Stimulated activated effector memory CD8-positive, alpha-beta T cell treated with anti-CD3 and anti-CD28 coated beads, Interleukin-12 subunit alpha, Interleukin-12 subunit beta, amount 100 ng/mL, for 72 hours (primary cell): ENCODE results near the gene NKIRAS1.
A peak's percentile ranks its signal among the peaks of the same experiment; 100 is the strongest.
"Not testable (repeated sequence)": the region's sequence is repeated elsewhere in the genome, so short reads cannot be mapped to it uniquely, and the experiment has no call there.

ENCODE experiments used
- ATAC-seq: fragments of 150-1000 bp; cut with Tn5 transposase; 2 replicates; pipeline ENCODE4 v1.10.0; 2021
- DNase-seq, 2 donors: peaks; one replicate each; pipeline ENCODE4 v3.0.0; 2021 to 2022; ENCODE audit warnings: low spot score in 2 of 2
- H3K27ac Mint-ChIP-seq: one replicate; pipeline ENCODE4 v1.8.0; 2022; ENCODE audit warnings: mild to moderate bottlenecking, mixed read lengths
- H3K36me3 Mint-ChIP-seq: one replicate; pipeline ENCODE4 v1.8.0; 2022; ENCODE audit warnings: mild to moderate bottlenecking, mixed read lengths
- H3K4me1 Mint-ChIP-seq: one replicate; pipeline ENCODE4 v1.8.0; 2022; ENCODE audit warnings: mixed read lengths
- H3K4me3 Mint-ChIP-seq: one replicate; pipeline ENCODE4 v1.8.0; 2022; ENCODE audit warnings: mild to moderate bottlenecking, mixed read lengths
- H3K9me3 Mint-ChIP-seq: one replicate; pipeline ENCODE4 v1.8.0; 2022; ENCODE audit warnings: mixed read lengths

NKIRAS1 gene

GRCh38 chr3:23874359-23875112 is 42.3 kb downstream of the NKIRAS1 start:
- DNase-seq (no peak), ATAC-seq (no peak)
- Mint-ChIP-seq H3K27ac (no peak overlapping the region), H3K9me3 (no peaks in the 10 kb centered on the region), H3K4me1 (peaks cover 44% of the 10 kb centered on the region), H3K4me3 (no peak overlapping the region), H3K36me3 (peaks cover 1% of the 10 kb centered on the region)

GRCh38 chr3:23873941-23874340 is 42.8 kb downstream of the NKIRAS1 start:
- DNase-seq = no peak
- Mint-ChIP-seq H3K4me1 (peaks cover 38% of the 10 kb centered on the region), H3K27ac (no peak overlapping the region), H3K9me3 (no peaks in the 10 kb centered on the region), H3K4me3 (no peak overlapping the region), H3K36me3 (peaks cover 7% of the 10 kb centered on the region)
- ATAC-seq = no peak

DNA sequence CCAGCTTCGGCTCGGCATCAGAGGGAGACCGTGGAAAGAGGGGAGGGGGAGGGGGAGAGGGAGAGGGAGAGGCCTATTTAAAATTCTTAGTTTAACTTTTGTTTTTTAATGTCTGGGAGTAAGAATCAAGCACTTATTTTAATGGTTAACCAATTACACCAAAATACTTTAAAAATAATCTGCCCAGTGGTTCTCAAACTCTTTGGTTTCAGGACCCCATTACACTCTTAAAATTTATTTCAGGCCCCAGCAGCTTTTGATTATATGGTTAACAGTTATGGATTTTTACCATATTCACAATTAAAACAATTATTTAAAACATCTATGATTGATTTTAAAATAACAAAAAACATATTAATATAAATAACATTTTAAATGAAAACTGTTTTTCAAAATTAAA is 44.5 kb downstream of the NKIRAS1 start:
- ATAC-seq = no peak
- no peaks in the 10 kb centered on the region for H3K9me3 Mint-ChIP-seq
- H3K27ac Mint-ChIP-seq = no peak overlapping the region
- no peak for DNase-seq
- H3K36me3 Mint-ChIP-seq = peaks cover 7% of the 10 kb centered on the region
- no peak overlapping the region for H3K4me3 Mint-ChIP-seq
- peaks cover 32% of the 10 kb centered on the region for H3K4me1 Mint-ChIP-seq

- H3K4me1 Mint-ChIP-seq = peaks cover 24% of the 10 kb centered on the region
- not testable (repeated sequence) for ATAC-seq, H3K36me3 Mint-ChIP-seq, H3K9me3 Mint-ChIP-seq, H3K4me3 Mint-ChIP-seq, H3K27ac Mint-ChIP-seq, DNase-seq
These were observed 45.4 kb downstream of the NKIRAS1 start for GRCh38 chr3:23871361-23871760.

- H3K4me1 Mint-ChIP-seq = peaks cover 26% of the 10 kb centered on the region
- not testable (repeated sequence) for H3K4me3 Mint-ChIP-seq, ATAC-seq, H3K27ac Mint-ChIP-seq, DNase-seq, H3K9me3 Mint-ChIP-seq, H3K36me3 Mint-ChIP-seq
These were observed 46.1 kb downstream of the NKIRAS1 start for GRCh38 chr3:23870663-23871043.

GRCh38 chr3:23869977-23870662 is 46.7 kb downstream of the NKIRAS1 start:
- DNase-seq (no peak), ATAC-seq (no peak)
- peaks cover 7% of the 10 kb centered on the region for H3K36me3 Mint-ChIP-seq
- no peak overlapping the region for H3K27ac Mint-ChIP-seq
- H3K4me1 Mint-ChIP-seq = peaks cover 30% of the 10 kb centered on the region
- H3K9me3 Mint-ChIP-seq = no peaks in the 10 kb centered on the region
- no peak overlapping the region for H3K4me3 Mint-ChIP-seq

DNA sequence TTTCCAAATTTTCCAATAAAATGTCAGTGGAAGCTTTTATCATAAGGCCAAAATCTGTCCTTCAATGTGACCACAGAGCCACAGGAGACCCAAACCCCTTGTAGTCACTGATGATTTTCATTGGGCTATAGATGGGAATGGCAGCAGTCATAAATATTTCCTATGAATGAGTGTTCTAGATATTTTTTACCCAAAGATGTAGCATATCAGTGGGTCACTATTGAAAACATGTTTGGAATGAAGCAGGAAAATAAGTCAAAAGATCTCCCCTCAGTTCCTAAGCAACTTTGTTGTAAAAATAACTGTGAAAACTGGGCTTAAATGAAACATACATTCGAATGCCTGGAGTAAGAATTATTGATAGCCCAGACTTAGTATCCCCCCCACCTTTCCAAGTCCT is 49.0 kb downstream of the NKIRAS1 start:
- Mint-ChIP-seq H3K36me3 (peaks cover 7% of the 10 kb centered on the region), H3K4me3 (no peak overlapping the region), H3K4me1 (peaks cover 34% of the 10 kb centered on the region), H3K9me3 (no peaks in the 10 kb centered on the region), H3K27ac (peak overlapping the region; percentile 21)
- ATAC-seq (no peak), DNase-seq (no peak)

DNA sequence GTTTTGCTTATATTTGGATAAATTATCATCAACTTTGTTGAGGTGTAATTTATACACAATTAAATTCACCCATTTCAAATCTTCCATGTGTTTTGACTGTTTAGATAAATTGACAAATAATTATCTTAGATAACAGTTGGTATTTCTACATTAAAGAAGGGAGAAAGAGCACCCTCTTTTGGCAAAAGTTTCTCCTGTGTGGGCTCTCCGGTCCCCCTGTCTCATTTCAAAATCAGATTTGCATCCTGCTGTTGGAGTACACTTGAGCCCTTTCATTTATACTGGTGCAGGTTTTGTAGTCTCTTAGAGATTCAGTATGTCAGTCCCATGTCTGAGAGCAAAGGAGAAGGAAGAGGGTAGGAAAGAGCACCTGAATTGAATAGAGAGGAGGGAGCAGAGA is 49.4 kb downstream of the NKIRAS1 start:
- peaks cover 7% of the 10 kb centered on the region for H3K36me3 Mint-ChIP-seq
- no peak for DNase-seq
- H3K4me1 Mint-ChIP-seq = peaks cover 34% of the 10 kb centered on the region
- H3K9me3 Mint-ChIP-seq = no peaks in the 10 kb centered on the region
- no peak overlapping the region for H3K4me3 Mint-ChIP-seq
- ATAC-seq = no peak
- peak overlapping the region; percentile 21 for H3K27ac Mint-ChIP-seq

DNA sequence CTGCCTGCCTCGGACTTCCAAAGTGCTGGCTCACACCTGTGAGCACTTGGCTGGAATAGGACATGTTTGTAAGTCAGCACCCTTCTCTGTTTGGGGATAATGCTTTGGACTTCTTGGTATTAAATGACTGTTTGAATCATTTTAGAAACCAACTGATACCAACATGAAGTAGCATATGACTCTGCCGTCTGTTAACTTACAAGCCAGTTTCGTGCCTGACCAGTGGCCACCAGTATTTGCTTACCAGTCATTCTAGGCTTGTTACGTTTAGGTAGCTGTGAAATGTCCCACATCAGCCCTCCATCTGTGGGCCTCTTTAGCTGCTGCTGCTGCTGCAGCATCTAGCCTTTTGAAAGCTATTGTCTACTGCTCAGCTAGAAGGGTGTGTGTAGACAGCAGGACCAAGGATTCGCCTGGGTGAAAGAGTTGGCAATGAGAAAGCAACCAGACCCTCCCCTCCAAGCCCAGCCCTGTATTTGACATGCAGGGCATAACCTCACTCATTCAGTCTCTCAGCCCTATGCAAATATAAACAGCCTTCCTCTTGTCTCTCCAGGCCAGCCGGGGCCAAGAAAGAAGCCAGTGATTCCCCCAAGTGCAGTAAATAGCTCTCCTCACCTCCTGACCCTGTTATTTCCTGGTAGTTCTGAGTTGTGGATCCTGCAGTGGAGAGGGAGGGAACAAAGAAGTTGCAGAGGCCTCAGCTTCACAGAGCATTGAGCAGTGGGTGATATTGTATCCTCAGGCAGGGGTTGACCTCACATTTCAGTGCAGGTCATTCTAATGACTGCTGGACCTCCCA is 51.0 kb downstream of the NKIRAS1 start:
- Mint-ChIP-seq H3K4me3 (no peak overlapping the region), H3K27ac (peak overlapping the region; percentile 57), H3K4me1 (peaks cover 42% of the 10 kb centered on the region), H3K36me3 (peaks cover 7% of the 10 kb centered on the region), H3K9me3 (no peaks in the 10 kb centered on the region)
- peak; percentile 21 for ATAC-seq
- DNase-seq = no peak

DNA sequence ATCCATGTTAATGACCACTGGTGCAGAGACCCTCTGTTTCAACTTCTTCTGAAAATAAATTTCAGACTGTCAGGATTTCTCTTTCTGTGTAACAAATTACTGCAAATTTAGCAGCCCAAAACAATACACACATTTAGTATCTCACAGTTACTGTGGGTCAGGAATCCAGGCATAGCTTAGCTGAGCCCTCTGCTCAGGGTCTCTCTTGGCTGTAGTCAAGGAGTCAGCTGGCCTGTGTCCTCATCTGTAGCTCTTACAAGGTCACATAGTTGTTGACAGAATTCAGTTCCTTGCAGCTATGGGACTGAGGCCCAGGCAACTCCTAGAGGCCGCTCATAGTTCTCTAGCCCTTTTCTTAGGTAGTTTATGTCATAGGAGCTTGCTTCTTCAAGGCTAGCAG is 51.9 kb downstream of the NKIRAS1 start:
- no peak overlapping the region for H3K27ac Mint-ChIP-seq
- DNase-seq (no peak), ATAC-seq (no peak)
- peaks cover 42% of the 10 kb centered on the region for H3K4me1 Mint-ChIP-seq
- peaks cover 7% of the 10 kb centered on the region for H3K36me3 Mint-ChIP-seq
- H3K4me3 Mint-ChIP-seq = no peak overlapping the region
- H3K9me3 Mint-ChIP-seq = no peaks in the 10 kb centered on the region

DNA sequence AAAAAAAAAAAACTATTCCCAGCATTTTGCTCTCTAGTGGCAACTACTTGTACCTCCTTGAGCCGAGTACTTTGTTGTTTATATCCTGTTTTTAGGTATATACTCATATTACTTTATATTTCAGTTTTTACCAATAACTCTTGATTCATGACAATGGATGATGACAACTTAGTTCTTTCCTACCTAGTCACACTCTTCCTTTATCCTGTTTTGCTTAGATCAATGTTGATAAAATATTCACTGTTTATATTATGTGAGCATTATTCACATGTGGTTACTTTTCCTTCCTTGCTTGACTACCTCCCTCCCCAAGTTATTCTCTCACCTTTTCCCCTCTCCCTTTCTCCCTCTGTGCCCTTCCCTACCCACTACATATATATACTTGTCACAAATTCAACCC is 53.7 kb downstream of the NKIRAS1 start:
- H3K36me3 Mint-ChIP-seq = no peaks in the 10 kb centered on the region
- ATAC-seq = no peak
- H3K9me3 Mint-ChIP-seq = no peaks in the 10 kb centered on the region
- no peak for DNase-seq
- H3K4me3 Mint-ChIP-seq = no peak overlapping the region
- H3K4me1 Mint-ChIP-seq = peaks cover 51% of the 10 kb centered on the region
- no peak overlapping the region for H3K27ac Mint-ChIP-seq

DNA sequence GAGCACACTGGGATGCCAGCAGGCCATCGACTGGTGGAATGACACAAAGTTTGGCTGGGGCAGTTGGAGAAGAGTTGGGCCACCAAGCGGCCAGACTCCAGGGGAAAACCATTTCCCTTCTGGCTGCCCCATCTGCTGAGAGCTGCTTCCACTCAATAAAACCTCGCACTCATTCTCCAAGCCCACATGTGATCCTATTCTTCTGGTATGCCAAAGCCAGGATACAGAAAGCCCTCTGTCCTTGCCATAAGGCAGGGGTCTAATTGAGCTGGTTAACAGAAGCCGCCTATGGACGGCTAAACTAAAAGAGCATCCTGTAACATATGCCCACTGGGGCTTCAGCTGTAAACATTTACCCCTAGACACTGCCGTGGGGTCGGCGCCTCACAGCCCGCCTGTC is 55.1 kb downstream of the NKIRAS1 start:
- DNase-seq (no peak), ATAC-seq (no peak)
- Mint-ChIP-seq H3K36me3 (no peaks in the 10 kb centered on the region), H3K27ac (no peak overlapping the region), H3K9me3 (no peaks in the 10 kb centered on the region), H3K4me1 (peaks cover 59% of the 10 kb centered on the region), H3K4me3 (no peak overlapping the region)

DNA sequence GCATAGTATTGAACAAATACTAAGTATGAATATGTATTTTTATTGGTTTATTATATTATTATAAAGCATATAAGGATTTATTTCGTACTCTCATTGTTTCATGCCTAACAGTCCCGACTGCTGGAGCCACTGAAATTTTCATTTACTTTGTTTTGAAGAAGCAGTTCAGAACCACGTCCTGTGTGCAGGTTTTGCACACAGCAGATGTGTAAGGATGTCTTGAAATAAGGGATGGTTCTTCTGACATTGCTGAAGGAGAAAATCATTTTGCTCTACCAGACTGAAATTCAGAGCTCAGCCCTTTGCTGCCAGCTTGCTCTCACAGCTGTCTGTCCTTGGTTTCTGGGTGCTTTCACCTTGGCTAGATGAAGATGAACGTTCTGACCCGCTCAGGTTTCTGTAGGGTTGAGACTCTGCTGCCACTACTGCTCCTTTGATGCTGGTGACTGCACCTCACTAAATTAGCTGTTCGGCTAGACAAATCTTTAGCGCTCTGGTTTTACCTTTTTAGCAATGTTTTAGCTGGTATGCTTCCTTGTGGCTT is 56.9 kb downstream of the NKIRAS1 start:
- Mint-ChIP-seq H3K9me3 (no peaks in the 10 kb centered on the region), H3K4me1 (peaks cover 51% of the 10 kb centered on the region), H3K4me3 (no peak overlapping the region), H3K36me3 (no peaks in the 10 kb centered on the region), H3K27ac (no peak overlapping the region)
- no peak for ATAC-seq
- DNase-seq = no peak

GRCh38 chr3:23859012-23859743 is 57.6 kb downstream of the NKIRAS1 start:
- Mint-ChIP-seq H3K9me3 (no peaks in the 10 kb centered on the region), H3K27ac (no peak overlapping the region), H3K4me1 (peaks cover 47% of the 10 kb centered on the region), H3K36me3 (no peaks in the 10 kb centered on the region), H3K4me3 (no peak overlapping the region)
- ATAC-seq (no peak), DNase-seq (no peak)

GRCh38 chr3:23856286-23856685 is 60.5 kb downstream of the NKIRAS1 start:
- Mint-ChIP-seq H3K27ac (no peak overlapping the region), H3K4me3 (no peak overlapping the region), H3K9me3 (peaks cover 3% of the 10 kb centered on the region), H3K36me3 (peaks cover 12% of the 10 kb centered on the region), H3K4me1 (peaks cover 29% of the 10 kb centered on the region)
- ATAC-seq (no peak), DNase-seq (no peak)
